ENCODE measurements around the gene APOLD1. TPM values are rescaled to one million over a fixed set of nuclear protein-coding genes. Genes with fewer than 3 reads are reported as not detected.

Gene APOLD1
- total RNA-seq, 1 experiment from 2014 or later, result 5.3 TPM

- Mint-ChIP-seq H3K27ac (ENCODE audit: unreplicated experiment) (peak overlapping the region; percentile 62), H3K27me3 (ENCODE audit: unreplicated experiment) (no peaks in the 10 kb centered on the region), H3K9me3 (ENCODE audit: low read depth, unreplicated experiment) (no peaks in the 10 kb centered on the region), H3K4me3 (ENCODE audit: low read depth, unreplicated experiment) (peak overlapping the region; percentile 34), H3K4me1 (ENCODE audit: low read depth, unreplicated experiment) (peaks cover 54% of the 10 kb centered on the region), H3K36me3 (ENCODE audit: insufficient read depth, unreplicated experiment) (peaks cover 79% of the 10 kb centered on the region)
- no peak for TF ChIP-seq CTCF (IDR thresholded peaks at IDR 0.05; ENCODE audit: unreplicated experiment)
- CTCF ChIA-PET, result interaction anchor here (1.0 kb wide), 1 partner anchor 49 kb away, joined by 3 read pairs; no protein-coding TSS in a partner anchor
- intact Hi-C loops (cut with micrococcal nuclease; ENCODE audit: unreplicated experiment), result loop anchor here (5.0 kb wide), 1 partner anchor 36 kb away; the partner anchor contains the start of gene APOLD1
- BruUV-seq (replicated peaks), result no TSS peak
- no peak for DNase-seq
Observed at GRCh38 chr12:12823300-12823699, 37.8 kb downstream of the APOLD1 start.

GRCh38 chr12:12823811-12824210 lies 38.4 kb downstream of the APOLD1 start:
- no peak overlapping the region for H3K4me3 Mint-ChIP-seq (ENCODE audit: low read depth, unreplicated experiment)
- intact Hi-C loops (cut with micrococcal nuclease; ENCODE audit: unreplicated experiment), result loop anchor here (5.0 kb wide), 1 partner anchor 37 kb away; the partner anchor contains the start of gene APOLD1
- TF ChIP-seq CTCF (IDR thresholded peaks at IDR 0.05; ENCODE audit: unreplicated experiment), result no peak
- H3K4me1 Mint-ChIP-seq (ENCODE audit: low read depth, unreplicated experiment), result peaks cover 49% of the 10 kb centered on the region
- H3K36me3 Mint-ChIP-seq (ENCODE audit: insufficient read depth, unreplicated experiment), result peaks cover 81% of the 10 kb centered on the region
- no peaks in the 10 kb centered on the region for H3K9me3 Mint-ChIP-seq (ENCODE audit: low read depth, unreplicated experiment)
- TSS peak; percentile 13 for BruUV-seq (replicated peaks)
- CTCF ChIA-PET, result interaction anchor here (1.0 kb wide), 1 partner anchor 48 kb away, joined by 3 read pairs; no protein-coding TSS in a partner anchor
- H3K27me3 Mint-ChIP-seq (ENCODE audit: unreplicated experiment), result no peaks in the 10 kb centered on the region
- H3K27ac Mint-ChIP-seq (ENCODE audit: unreplicated experiment), result peak overlapping the region; percentile 62
- DNase-seq, result no peak

GRCh38 chr12:12835378-12836146 lies 50.1 kb downstream of the APOLD1 start:
- intact Hi-C loops (cut with micrococcal nuclease; ENCODE audit: unreplicated experiment), result loop anchor here (2.0 to 5.0 kb wide), 3 partner anchors 33 to 55 kb away; partner anchors contain the start of gene GPRC5A
- peak; percentile 71 for DNase-seq
- Mint-ChIP-seq H3K27ac (ENCODE audit: unreplicated experiment) (peak overlapping the region; percentile 82), H3K36me3 (ENCODE audit: insufficient read depth, unreplicated experiment) (peaks cover 78% of the 10 kb centered on the region), H3K4me3 (ENCODE audit: low read depth, unreplicated experiment) (peak overlapping the region; percentile 53), H3K4me1 (ENCODE audit: low read depth, unreplicated experiment) (peaks cover 69% of the 10 kb centered on the region), H3K9me3 (ENCODE audit: low read depth, unreplicated experiment) (no peaks in the 10 kb centered on the region), H3K27me3 (ENCODE audit: unreplicated experiment) (no peaks in the 10 kb centered on the region)
- TF ChIP-seq CTCF (IDR thresholded peaks at IDR 0.05; ENCODE audit: unreplicated experiment), result no peak
- CTCF ChIA-PET, result interaction anchor here (0.6 to 1.7 kb wide), 12 partner anchors 14 to 72 kb away, joined by 3 to 10 read pairs (median 4); partner anchors contain the start of gene GPRC5A
- BruUV-seq (replicated peaks), result TSS peak; percentile 50

GRCh38 chr12:12836571-12836970 lies 51.1 kb downstream of the APOLD1 start:
- H3K36me3 Mint-ChIP-seq (ENCODE audit: insufficient read depth, unreplicated experiment), result peaks cover 76% of the 10 kb centered on the region
- no peak for TF ChIP-seq CTCF (IDR thresholded peaks at IDR 0.05; ENCODE audit: unreplicated experiment)
- H3K4me3 Mint-ChIP-seq (ENCODE audit: low read depth, unreplicated experiment), result peak overlapping the region; percentile 53
- intact Hi-C loops (cut with micrococcal nuclease; ENCODE audit: unreplicated experiment), result loop anchor here (2.0 to 5.0 kb wide), 2 partner anchors 34 to 36 kb away; no protein-coding TSS in a partner anchor
- no peaks in the 10 kb centered on the region for H3K27me3 Mint-ChIP-seq (ENCODE audit: unreplicated experiment)
- peaks cover 69% of the 10 kb centered on the region for H3K4me1 Mint-ChIP-seq (ENCODE audit: low read depth, unreplicated experiment)
- peak overlapping the region; percentile 82 for H3K27ac Mint-ChIP-seq (ENCODE audit: unreplicated experiment)
- CTCF ChIA-PET, result interaction anchor here (0.7 to 3.4 kb wide), 14 partner anchors 23 to 147 kb away, joined by 3 to 37 read pairs (median 4); partner anchors contain the start of genes DDX47 and GPRC5A
- H3K9me3 Mint-ChIP-seq (ENCODE audit: low read depth, unreplicated experiment), result no peaks in the 10 kb centered on the region
- no TSS peak for BruUV-seq (replicated peaks)
- no peak for DNase-seq

All from Calu3 (cell line).